AG10803 (cell line): ENCODE data around the gene RNF166.

Source experiments
- DNase-seq: peaks from one replicate; pipeline ENCODE4 v3.0.0; 2010; ENCODE audit warnings: low read depth
- H3K4me3 ChIP-seq: 2 replicates; pipeline ENCODE4 v1.5.1; 2011; ENCODE audit warnings: mild to moderate bottlenecking, low read length, control low read depth
- TF ChIP-seq, protein P1 (sequence below): conservative IDR thresholded peaks from 2 replicates; pipeline ENCODE4 v1.5.1; 2011; ENCODE audit warnings: mild to moderate bottlenecking, low read length, control low read depth, inconsistent platforms

Gene RNF166

DNA sequence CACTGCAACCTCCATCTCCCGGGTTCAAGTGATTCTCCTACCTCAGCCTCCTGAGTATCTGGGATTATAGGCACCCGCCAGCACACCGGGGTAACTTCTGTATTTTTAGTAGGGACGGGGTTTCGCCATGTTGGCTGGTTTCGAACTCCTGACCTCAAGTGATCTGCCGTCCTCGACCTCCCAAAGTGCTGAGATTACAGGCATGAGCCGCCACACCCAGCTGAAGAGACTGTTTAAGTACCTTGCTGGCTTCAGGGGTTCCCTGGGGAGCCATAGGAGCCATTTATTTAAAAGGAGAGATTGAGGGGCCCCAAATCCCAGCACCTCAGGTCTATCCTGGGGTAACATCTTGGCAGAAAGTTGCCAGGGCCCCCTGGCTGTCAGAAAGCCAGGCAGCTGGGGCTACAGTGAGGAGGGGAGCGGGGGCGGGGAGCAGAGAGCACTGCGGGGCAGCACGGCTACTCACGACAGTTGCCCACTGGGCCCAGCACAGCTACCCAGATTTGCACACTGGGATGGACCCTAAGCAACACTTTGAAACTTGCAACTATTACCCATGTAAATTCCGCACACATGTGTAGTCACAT is 21.5 kb downstream of the RNF166 start:
- H3K4me3 ChIP-seq: no peak overlapping the region
- no peak for DNase-seq
- TF ChIP-seq, protein P1, sequence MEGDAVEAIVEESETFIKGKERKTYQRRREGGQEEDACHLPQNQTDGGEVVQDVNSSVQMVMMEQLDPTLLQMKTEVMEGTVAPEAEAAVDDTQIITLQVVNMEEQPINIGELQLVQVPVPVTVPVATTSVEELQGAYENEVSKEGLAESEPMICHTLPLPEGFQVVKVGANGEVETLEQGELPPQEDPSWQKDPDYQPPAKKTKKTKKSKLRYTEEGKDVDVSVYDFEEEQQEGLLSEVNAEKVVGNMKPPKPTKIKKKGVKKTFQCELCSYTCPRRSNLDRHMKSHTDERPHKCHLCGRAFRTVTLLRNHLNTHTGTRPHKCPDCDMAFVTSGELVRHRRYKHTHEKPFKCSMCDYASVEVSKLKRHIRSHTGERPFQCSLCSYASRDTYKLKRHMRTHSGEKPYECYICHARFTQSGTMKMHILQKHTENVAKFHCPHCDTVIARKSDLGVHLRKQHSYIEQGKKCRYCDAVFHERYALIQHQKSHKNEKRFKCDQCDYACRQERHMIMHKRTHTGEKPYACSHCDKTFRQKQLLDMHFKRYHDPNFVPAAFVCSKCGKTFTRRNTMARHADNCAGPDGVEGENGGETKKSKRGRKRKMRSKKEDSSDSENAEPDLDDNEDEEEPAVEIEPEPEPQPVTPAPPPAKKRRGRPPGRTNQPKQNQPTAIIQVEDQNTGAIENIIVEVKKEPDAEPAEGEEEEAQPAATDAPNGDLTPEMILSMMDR: no peak

DNA sequence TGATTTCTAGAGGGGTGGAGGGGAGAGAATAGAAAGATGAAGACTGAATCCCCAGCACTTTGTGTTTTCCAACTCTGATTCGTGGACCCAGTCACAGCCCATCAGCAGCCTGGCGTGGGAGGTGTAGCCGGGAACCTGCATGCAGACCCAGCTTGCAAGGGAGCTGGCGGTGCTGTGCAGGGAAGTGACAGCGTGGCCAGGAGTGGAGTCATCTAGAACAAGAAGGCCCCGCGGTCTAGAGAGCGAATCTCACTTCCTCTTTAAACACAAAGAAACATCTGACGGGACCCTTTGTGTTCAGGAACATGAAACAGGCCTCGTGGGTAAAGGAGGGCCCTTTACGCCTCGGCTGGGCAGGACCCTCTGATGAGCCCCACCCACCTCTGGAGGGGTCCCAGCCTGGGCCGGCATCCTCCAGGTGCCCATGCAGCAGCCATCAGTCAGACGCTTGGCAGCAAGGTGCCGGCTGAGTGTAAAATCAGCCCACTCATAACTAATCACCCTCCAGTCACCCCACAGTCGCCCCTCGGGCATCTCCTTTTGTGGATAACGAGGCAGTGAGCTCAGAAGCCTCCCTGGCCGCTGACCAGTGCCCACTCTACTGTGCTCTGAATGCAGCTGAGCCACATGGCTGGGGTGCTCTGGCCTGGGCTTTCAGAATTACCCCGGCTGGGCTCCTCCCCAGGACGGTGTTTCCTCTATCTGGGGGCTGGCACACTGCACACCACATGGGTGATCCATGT is 24.3 kb downstream of the RNF166 start:
- no peak overlapping the region for H3K4me3 ChIP-seq
- TF ChIP-seq, protein P1: no peak
- no peak for DNase-seq

DNA sequence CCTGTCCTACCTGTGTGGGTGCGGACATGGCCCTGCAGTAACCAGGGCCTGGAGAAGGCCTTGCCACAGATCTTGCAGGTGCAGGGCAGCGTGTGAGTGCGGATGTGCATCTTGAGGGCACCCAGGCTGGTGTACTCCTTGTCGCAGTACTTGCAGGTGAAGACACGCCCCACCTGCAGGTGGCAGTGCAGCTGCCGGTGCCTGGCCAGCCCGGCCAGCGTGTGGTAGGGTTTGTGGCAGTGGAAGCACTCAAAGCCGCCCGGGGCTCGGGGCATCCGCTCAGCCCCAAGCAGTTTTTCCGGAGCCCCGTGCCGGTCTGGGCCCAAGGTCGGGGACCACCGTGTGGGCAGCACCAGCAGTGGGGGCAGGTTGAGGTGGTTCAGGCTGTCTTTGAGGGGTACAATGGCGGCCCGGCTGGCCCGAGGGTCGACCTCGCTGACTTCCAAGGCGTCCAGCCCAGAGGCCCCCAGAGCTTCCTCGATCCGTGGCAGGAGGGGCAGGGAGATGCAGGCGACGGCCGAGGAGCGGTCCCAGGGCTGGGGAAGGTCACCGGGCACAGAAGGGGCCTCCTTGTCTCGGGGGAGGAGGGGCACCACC is 25.0 kb downstream of the RNF166 start:
- H3K4me3 ChIP-seq: no peak overlapping the region
- TF ChIP-seq, protein P1: no peak
- DNase-seq: no peak

DNA sequence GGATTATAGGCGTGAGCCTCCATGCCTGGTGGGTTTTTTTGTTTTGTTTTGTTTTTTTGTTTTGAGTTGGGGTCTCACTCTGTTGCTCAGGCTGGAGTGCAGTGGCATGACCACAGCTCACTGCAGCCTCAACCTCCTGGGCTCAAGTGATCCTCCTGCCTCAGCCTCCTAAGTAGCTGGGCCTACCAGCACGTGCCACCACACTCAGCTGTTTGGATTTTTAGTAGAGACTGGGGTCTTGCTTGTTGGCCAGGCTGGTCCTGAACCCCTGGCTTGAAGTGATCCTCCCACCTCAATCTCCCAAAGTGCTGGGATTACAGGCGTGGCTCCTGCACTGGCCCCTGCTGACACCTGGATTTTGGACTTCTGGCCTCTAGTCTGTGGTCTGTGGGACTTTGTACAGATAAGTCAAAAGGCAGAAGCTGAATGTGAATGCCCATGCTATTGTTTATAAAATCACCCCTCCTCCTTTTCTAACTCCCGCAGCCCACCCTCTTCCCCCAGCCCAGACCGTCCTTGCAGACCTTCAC is 25.6 kb downstream of the RNF166 start:
- H3K4me3 ChIP-seq: no peak overlapping the region
- TF ChIP-seq, protein P1: no peak
- DNase-seq: no peak

DNA sequence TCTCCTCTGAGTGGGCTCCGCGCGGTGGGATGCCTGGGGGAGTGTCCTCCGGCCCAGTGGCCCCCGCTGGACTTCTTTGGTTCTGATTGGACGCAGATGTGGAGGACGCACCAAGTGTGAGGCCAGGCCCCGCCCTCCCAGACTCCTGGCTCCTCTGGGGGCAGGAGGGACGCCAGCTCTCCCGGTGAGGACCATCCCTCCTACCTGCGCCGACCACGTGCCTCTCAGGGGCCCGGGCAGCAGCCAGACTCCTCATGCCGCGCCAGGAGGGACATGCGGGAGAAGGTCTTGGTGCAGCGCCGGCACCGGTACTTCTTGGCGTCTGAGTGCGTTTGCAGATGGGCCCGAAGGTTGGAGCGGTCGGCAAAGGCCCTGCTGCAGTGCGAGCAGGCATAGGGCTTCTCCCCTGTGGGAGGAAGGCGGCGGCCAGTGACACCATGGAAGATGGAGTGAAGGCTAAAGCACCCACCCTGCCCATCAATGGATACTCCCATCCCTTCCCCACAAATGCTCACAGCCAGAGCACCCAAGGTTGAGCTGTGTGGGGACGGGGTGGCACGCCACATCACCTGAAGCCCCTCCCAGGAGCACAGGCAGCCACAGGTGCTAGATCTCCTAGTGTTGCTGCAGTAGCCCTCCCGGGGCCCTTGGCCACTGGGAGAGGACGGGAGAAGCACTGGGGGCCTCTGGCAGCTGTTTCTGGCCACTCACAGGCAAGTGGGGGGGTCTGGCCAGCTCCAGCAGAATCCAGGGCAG is 27.8 kb downstream of the RNF166 start:
- DNase-seq: no peak
- TF ChIP-seq, protein P1: no peak
- no peak overlapping the region for H3K4me3 ChIP-seq

DNA sequence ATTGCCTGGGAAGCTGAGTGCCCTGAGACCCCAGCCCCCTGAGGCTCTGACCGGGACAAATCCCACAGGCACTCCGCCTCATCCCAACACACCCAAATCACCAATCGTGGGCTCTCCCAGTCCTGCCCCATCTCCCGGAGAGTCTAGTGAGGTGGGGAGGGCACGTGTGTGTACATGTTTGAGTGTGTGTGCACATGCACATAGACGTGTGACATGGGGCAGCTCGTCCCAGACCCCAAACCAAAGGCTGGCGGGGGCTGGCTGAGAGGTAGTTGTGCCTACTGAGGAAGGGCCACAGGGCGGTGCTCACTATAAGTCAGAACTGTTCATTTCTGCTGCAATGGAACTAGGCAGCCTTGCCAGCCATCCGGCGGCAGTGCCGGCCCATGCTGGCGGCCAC is 28.5 kb downstream of the RNF166 start:
- H3K4me3 ChIP-seq: no peak overlapping the region
- TF ChIP-seq, protein P1: no peak
- no peak for DNase-seq
